Epithelial cell of proximal tubule (primary cell): ENCODE results near the gene CD276. TPM values are rescaled to one million over a fixed set of nuclear protein-coding genes. Genes with fewer than 3 reads are reported as not detected.

Experiments used
- DNase-seq: peaks from one replicate; pipeline ENCODE4 v3.0.0-alpha.2; 2011; ENCODE audit warnings: low read depth
- H3K4me3 ChIP-seq: 2 replicates; pipeline ENCODE4 v1.5.1; 2011; ENCODE audit warnings: low read depth, mild to moderate bottlenecking, low read length
- CTCF ChIP-seq: conservative IDR thresholded peaks from 2 replicates; pipeline ENCODE4 v1.5.1; 2012; ENCODE audit warnings: low read depth, mild to moderate bottlenecking, low read length
- total RNA-seq: library from RNA; depleted of rRNA; stranded (reverse); fragments of >200 nt; gene quantifications from 2 replicates; pipeline ENCODE4 v1.2.3, GENCODE V29; 2015

CD276 gene
- total RNA-seq, 1 donor from 2014 or later: 189 TPM

DNA sequence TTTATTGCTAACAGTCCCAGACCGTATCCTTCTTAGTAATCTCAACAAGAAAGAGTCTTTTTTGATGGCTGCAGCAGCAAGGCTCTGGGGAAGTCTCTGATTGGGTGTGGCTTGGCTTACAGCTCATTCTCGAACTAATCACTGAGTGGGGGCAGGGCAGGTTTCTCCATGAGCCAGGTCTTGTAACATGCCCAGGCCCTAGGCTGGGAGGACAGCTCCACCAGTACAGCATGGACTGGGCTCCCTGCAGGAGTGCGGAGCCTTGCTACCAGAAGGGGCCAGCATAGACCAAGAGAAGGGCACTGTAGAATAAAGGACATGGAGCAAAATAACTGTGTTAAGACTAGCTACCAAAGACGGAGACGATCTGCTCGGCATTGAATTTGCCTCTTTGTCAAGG, 7.2 kb downstream of the CD276 start:
- TF ChIP-seq CTCF: no peak
- DNase-seq: no peak

GRCh38 chr15:73694419-73694818, 10.2 kb downstream of the CD276 start:
- TF ChIP-seq CTCF: no peak
- no peak overlapping the region for H3K4me3 ChIP-seq
- no peak for DNase-seq

More for the DNA sequence above, 7.2 kb downstream of the CD276 start:
- H3K4me3 ChIP-seq: no peak overlapping the region

GRCh38 chr15:73695773-73696640, 11.8 kb downstream of the CD276 start:
- no peak for DNase-seq
- no peak overlapping the region for H3K4me3 ChIP-seq
- no peak for TF ChIP-seq CTCF

DNA sequence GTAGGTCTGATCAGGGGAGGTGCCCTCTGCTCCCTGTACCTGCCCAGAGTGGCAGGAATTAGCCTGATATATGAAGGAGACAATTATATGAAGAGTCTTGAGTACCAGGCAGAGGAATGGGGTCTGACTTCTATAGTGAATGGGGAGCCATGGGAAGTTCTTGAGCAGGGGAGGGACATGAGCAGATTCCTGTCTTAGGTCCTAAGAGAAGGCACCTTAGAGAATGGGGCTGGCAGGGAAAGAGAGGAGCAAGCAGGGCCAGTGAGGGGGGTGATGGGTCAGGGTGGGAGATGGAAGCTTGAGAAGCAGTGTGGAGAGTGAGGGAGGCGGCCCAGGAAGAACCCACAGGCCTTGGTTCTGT, 12.4 kb downstream of the CD276 start:
- H3K4me3 ChIP-seq: no peak overlapping the region
- DNase-seq: no peak
- TF ChIP-seq CTCF: no peak

DNA sequence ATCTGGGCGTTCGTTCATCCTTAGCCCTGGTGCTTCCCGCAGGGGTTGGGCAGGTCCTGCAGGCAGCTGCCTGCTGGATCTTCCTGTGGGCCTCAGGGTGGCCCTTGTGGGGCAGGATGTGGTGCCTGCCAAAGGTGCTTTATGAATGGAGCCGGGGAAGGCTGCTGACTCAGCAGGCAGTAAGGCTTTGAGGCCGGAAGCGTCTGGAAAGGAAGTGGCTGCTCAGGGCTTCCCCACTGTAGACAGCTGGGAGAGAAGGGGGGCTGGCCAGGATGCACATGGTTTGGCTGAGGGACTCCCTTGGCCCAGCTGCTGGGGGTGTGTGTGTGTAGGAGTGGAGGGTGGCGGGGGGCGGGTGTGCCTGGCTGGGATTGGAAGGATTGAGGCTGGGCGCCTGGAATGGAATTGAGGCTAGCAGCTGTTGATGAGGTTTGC, 12.9 kb downstream of the CD276 start:
- H3K4me3 ChIP-seq: no peak overlapping the region
- peak; percentile 40 for DNase-seq
- TF ChIP-seq CTCF: no peak

DNA sequence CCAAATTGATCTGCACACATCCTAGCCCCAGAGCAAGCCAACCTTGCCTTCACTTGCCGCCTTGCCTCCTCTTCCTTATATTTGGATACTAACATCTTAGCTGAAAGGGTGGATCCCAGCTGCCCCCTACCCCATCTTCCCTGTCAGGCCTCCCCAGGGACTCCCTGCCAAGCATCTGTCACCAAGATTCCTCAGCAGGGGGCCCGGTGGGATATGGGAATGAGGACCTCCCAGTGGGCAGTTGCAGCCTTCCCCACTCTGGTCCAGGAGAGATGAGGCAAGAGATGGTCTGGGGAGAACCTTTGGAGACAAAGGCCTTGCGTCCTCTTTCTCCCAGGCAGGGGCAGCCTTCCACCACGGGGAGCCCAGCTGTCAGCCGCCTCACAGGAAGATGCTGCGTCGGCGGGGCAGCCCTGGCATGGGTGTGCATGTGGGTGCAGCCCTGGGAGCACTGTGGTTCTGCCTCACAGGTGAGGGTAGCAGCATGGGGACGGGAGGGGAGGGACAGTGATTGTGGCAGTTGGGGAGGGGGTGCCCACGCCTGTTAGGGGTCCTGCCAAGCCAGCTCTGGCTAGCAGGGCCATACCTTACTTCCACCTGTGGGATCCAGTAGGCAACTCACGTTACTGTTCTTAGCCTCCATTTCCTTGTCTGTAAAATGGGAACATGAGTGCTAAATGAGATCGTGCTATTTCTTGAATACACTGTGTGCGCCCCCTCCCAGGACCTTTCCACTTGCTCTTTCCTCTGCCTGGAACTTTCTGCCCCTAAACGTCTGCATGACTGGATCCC, 15.3 kb downstream of the CD276 start:
- H3K4me3 ChIP-seq: no peak overlapping the region
- TF ChIP-seq CTCF: no peak
- DNase-seq: no peak
